ENCODE results near the gene ALOX12B. TPM values are rescaled to one million over a fixed set of nuclear protein-coding genes. Genes with fewer than 3 reads are reported as not detected.

Gene ALOX12B
- total and polyA plus RNA-seq, 8 donors, result 0.16 to 0.31 TPM; not detected in 6

- ATAC-seq (peak in 3 of 4 donors; percentile 12 to 39 (median 29)), DNase-seq (peak in 1 of 6 donors; percentile 58), FAIRE-seq (no peak)
- 6 to 7% methylated on average over 40 of the region's 40 CpGs for WGBS, 2 donors
- H3K27ac ChIP-seq, result no peak overlapping the region
- H3K4me1 ChIP-seq, result no peaks in the 10 kb centered on the region
- H3K9me3 ChIP-seq, result no peaks in the 10 kb centered on the region
- peaks cover 0 to 24% (median 10%) of the 10 kb centered on the region in 4 donors for H3K27me3 ChIP-seq
- intact Hi-C loops (cut with DNase I), result no loop called here
- H3K36me3 ChIP-seq, result no peaks in the 10 kb centered on the region
- TF ChIP-seq CTCF (IDR thresholded peaks at IDR 0.05), result no peak
- H3K4me3 ChIP-seq, result peak overlapping the region in 1 of 4 donors; percentile 7
These were observed 14.6 kb downstream of the ALOX12B start for GRCh38 chr17:8072729-8073461.

GRCh38 chr17:8072341-8072728 is 15.2 kb downstream of the ALOX12B start:
- no peak for TF ChIP-seq CTCF (IDR thresholded peaks at IDR 0.05)
- Histone ChIP-seq H3K36me3 (no peaks in the 10 kb centered on the region), H3K9me3 (no peaks in the 10 kb centered on the region), H3K4me3 (peak overlapping the region in 1 of 4 donors; percentile 7), H3K4me1 (no peaks in the 10 kb centered on the region), H3K27ac (no peak overlapping the region), H3K27me3 (peaks cover 0 to 20% (median 9%) of the 10 kb centered on the region in 4 donors)
- ATAC-seq (peak in 1 of 4 donors; percentile 19), FAIRE-seq (no peak), DNase-seq (peak in 1 of 6 donors; percentile 62)
- WGBS, 2 donors, result 10 to 22% methylated on average over 28 of the region's 28 CpGs
- intact Hi-C loops (cut with DNase I), result no loop called here

GRCh38 chr17:8071496-8071895 is 16.0 kb downstream of the ALOX12B start:
- Histone ChIP-seq H3K27ac (no peak overlapping the region), H3K4me1 (no peaks in the 10 kb centered on the region), H3K9me3 (no peaks in the 10 kb centered on the region), H3K36me3 (no peaks in the 10 kb centered on the region), H3K4me3 (no peak overlapping the region), H3K27me3 (peaks cover 0 to 17% (median 8%) of the 10 kb centered on the region in 4 donors)
- intact Hi-C loops (cut with DNase I), result no loop called here
- 82 to 84% methylated on average over 12 of the region's 12 CpGs for WGBS, 2 donors
- DNase-seq (peak in 1 of 6 donors; percentile 48), FAIRE-seq (no peak), ATAC-seq (no peak)
- no peak for TF ChIP-seq CTCF (IDR thresholded peaks at IDR 0.05)

GRCh38 chr17:8069587-8069860 is 18.0 kb downstream of the ALOX12B start:
- TF ChIP-seq CTCF (IDR thresholded peaks at IDR 0.05), result no peak
- WGBS, 2 donors, result 80 to 81% methylated on average over 3 of the region's 3 CpGs
- ATAC-seq, result no peak
- no peak for FAIRE-seq
- H3K4me1 ChIP-seq, result no peaks in the 10 kb centered on the region
- no peaks in the 10 kb centered on the region for H3K36me3 ChIP-seq
- DNase-seq, result peak in 1 of 6 donors; percentile 23
- no peak overlapping the region for H3K4me3 ChIP-seq
- no peaks in the 10 kb centered on the region for H3K9me3 ChIP-seq
- intact Hi-C loops (cut with DNase I), result loop anchor here in 1 of 3 donors (10.0 kb wide), 1 partner anchor 45 kb away; the partner anchor contains the start of gene ALOXE3
- peaks cover 0 to 17% (median 4%) of the 10 kb centered on the region in 4 donors for H3K27me3 ChIP-seq
- H3K27ac ChIP-seq, result no peak overlapping the region

All from pancreas (tissue), 10 donors.